H1 (cell line): ENCODE data around the gene COA5.

Source experiments
- ATF3 ChIP-seq: IDR thresholded peaks from 2 replicates; pipeline ENCODE4 v1.6.1; 2011; ENCODE audit warnings: low read depth, mild to moderate bottlenecking, low read length; ENCODE audit not compliant: insufficient read depth
- CBX5 ChIP-seq: fragments of 300-800, 300-1000 bp; sonication (generic); IDR thresholded peaks from 2 replicates; pipeline ENCODE4 v1.7.1; 2016; ENCODE audit warnings: antibody characterized with exemption, low read length, low read depth
- CREB1 ChIP-seq: IDR thresholded peaks from 2 replicates; pipeline ENCODE4 v1.6.1; 2012; ENCODE audit warnings: inconsistent platforms
- CTCF ChIP-seq, 3 experiments: IDR thresholded peaks; 1 replicate in 2 of 3; 2 replicates in 1 of 3; pipeline versions ENCODE4 v1.5.1 to v1.6.1; 2011; ENCODE audit warnings: low read length in 3 of 3, mild to moderate bottlenecking in 3 of 3, inconsistent platforms in 2 of 3, low read depth in 1 of 3, moderate library complexity in 1 of 3; ENCODE audit not compliant: insufficient read depth in 1 of 3; ENCODE audit errors: control extremely low read depth in 1 of 3
- EZH2 ChIP-seq: fragments of 200-600 bp; sonication (generic); IDR thresholded peaks from 2 replicates; pipeline ENCODE4 v1.7.1; 2012; ENCODE audit warnings: low read depth, mild to moderate bottlenecking, moderate library complexity, low read length, inconsistent platforms; ENCODE audit not compliant: severe bottlenecking
- HDAC6 ChIP-seq: IDR thresholded peaks from one replicate; pipeline ENCODE4 v1.7.1; 2012; ENCODE audit warnings: low read depth, mild to moderate bottlenecking, inconsistent platforms, low read length, moderate library complexity
- MAX ChIP-seq: IDR thresholded peaks from 2 replicates; pipeline ENCODE4 v1.6.1; 2012; ENCODE audit warnings: inconsistent platforms
- POLR2A ChIP-seq, 2 experiments: IDR thresholded peaks; 1 replicate in 1 of 2; 2 replicates in 1 of 2; pipeline ENCODE4 v1.6.1; 2011; ENCODE audit warnings: low read depth in 2 of 2, low read length in 2 of 2, mild to moderate bottlenecking in 2 of 2; ENCODE audit errors: control extremely low read depth in 1 of 2
- SIRT6 ChIP-seq: IDR thresholded peaks from one replicate; pipeline ENCODE4 v1.7.1; 2012; ENCODE audit warnings: low read length, inconsistent platforms
- SP1 ChIP-seq: IDR thresholded peaks from 2 replicates; pipeline ENCODE4 v1.6.1; 2011; ENCODE audit warnings: low read depth, low read length
- TAF1 ChIP-seq: IDR thresholded peaks from 2 replicates; pipeline ENCODE4 v1.6.1; 2011; ENCODE audit warnings: mild to moderate bottlenecking, low read depth, low read length
- TCF12 ChIP-seq: IDR thresholded peaks from 2 replicates; pipeline ENCODE4 v1.6.1; 2011; ENCODE audit warnings: low read depth, mild to moderate bottlenecking, low read length
- YY1 ChIP-seq: IDR thresholded peaks from 2 replicates; pipeline ENCODE4 v1.6.1; 2011; ENCODE audit warnings: low read depth, mild to moderate bottlenecking, low read length

DNA sequence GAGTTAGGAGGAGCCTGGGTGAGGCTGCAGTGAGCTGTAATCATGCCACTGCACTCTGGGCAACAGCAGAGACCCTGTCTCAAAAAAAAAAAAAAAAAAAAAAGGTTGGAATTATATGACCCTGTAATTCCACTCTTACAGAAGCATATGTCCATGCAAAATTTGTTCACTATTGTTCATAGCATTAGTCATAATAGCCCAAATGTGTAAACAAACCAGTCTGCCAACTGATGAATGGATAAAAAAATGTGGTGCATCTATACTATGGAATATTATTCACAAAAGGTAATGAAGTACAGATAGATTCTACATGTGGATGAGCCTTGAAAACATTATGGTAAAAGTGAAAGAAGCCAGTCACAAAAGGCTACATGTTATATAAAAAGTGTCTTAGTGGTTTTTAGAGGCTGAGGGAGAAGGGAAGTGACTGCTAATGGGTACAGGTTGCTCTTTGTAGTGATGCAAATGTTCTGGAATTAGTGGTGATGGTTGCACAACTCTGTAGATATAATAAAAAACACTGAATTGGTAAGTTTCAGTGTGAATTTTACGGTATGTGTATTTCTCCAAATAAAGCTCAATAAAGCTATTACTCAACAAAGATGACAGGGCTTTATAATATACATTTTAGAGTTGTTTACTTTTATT is 9.4 kb downstream of the COA5 start:
- TF ChIP-seq HDAC6, result no peak
- no peak for TF ChIP-seq SIRT6
- TF ChIP-seq YY1, result no peak
- TF ChIP-seq MAX, result no peak
- no peak for TF ChIP-seq POLR2A (IDR thresholded peaks at IDR 0.05; ENCODE audit: control extremely low read depth in 1 of 2, low read depth in 2 of 2, low read length in 2 of 2)
- TF ChIP-seq CTCF (IDR thresholded peaks at IDR 0.05; ENCODE audit: control extremely low read depth in 1 of 3, insufficient read depth in 1 of 3, low read depth in 1 of 3, low read length in 3 of 3), result no peak
- TF ChIP-seq SP1, result no peak
- no peak for TF ChIP-seq CREB1
- no peak for TF ChIP-seq TCF12
- no peak for TF ChIP-seq ATF3
- no peak for TF ChIP-seq TAF1
- no peak for TF ChIP-seq EZH2
- no peak for TF ChIP-seq CBX5
